A673 (cell line): ENCODE data around the gene TSPEAR. TPM values are rescaled to one million over a fixed set of nuclear protein-coding genes. Genes with fewer than 3 reads are reported as not detected.

Source experiments
- BruUV-seq: library from RNA; stranded (reverse); fragments of 400-500 nt; replicated peaks from 2 replicates; lab custom pipeline; 2021; lab: Mats Ljungman, UMichigan
- CTCF ChIA-PET: fragments of 300-600 bp; sonication (Branson Sonifier 250); formaldehyde crosslinking; loops from one replicate; lab custom pipeline; 2022; ENCODE audit warnings: antibody characterized with exemption; lab: Charles Lee
- POLR2A ChIA-PET: fragments of 300-600 bp; sonication (Branson Sonifier 250); formaldehyde crosslinking; loops from one replicate; lab custom pipeline; 2022; ENCODE audit warnings: antibody characterized with exemption; ENCODE audit not compliant: low non-redundant PET; lab: Charles Lee
- DNase-seq: peaks from one replicate; pipeline ENCODE4 v3.0.0-alpha.2; 2015; ENCODE audit warnings: low spot score
- H3K27ac ChIP-seq: fragments of 200-600 bp; sonication (generic); 2 replicates; pipeline ENCODE4 v1.5.1; 2016; ENCODE audit warnings: mixed run types, low read depth, mild to moderate bottlenecking, mixed read lengths, antibody characterized with exemption, low read length; ENCODE audit not compliant: poor library complexity, severe bottlenecking
- H3K27me3 ChIP-seq: fragments of 200-600 bp; sonication (generic); replicated peaks from 2 replicates; pipeline ENCODE4 v1.6.1; 2017; ENCODE audit warnings: mixed run types, low read depth, mild to moderate bottlenecking, mixed read lengths, antibody characterized with exemption, low read length; ENCODE audit not compliant: insufficient read depth, poor library complexity
- H3K36me3 ChIP-seq: fragments of 200-600 bp; sonication (generic); 2 replicates; pipeline ENCODE4 v1.6.1; 2016; ENCODE audit warnings: mixed run types, mild to moderate bottlenecking, mixed read lengths, antibody characterized with exemption, low read length; ENCODE audit not compliant: insufficient read depth, poor library complexity, severe bottlenecking
- H3K4me1 ChIP-seq: fragments of 200-600 bp; sonication (generic); 2 replicates; pipeline ENCODE4 v1.6.1; 2017; ENCODE audit warnings: mixed run types, mild to moderate bottlenecking, mixed read lengths, antibody characterized with exemption, low read length; ENCODE audit not compliant: insufficient read depth, poor library complexity, severe bottlenecking
- H3K4me3 ChIP-seq: fragments of 200-600 bp; sonication (generic); 2 replicates; pipeline ENCODE4 v1.5.1; 2016; ENCODE audit warnings: low read depth, mixed run types, mild to moderate bottlenecking, mixed read lengths, low read length; ENCODE audit not compliant: poor library complexity, severe bottlenecking
- H3K9me3 ChIP-seq: fragments of 200-600 bp; sonication (generic); 2 replicates; pipeline ENCODE4 v1.6.1; 2016; ENCODE audit warnings: mixed run types, low read depth, mild to moderate bottlenecking, mixed read lengths, antibody characterized with exemption, low read length; ENCODE audit not compliant: poor library complexity, severe bottlenecking
- EZH2 ChIP-seq: fragments of 200-600 bp; sonication (generic); IDR thresholded peaks from 2 replicates; pipeline ENCODE4 v1.6.1; 2017; ENCODE audit warnings: borderline replicate concordance, low read depth, mild to moderate bottlenecking, mixed read lengths, antibody characterized with exemption, low read length; ENCODE audit not compliant: poor library complexity, severe bottlenecking
- intact Hi-C: fragments of 100-400 bp; cut with micrococcal nuclease; formaldehyde crosslinking; loops from one replicate; pipeline ENCODE4 v1.10.0; 2022; ENCODE audit not compliant: unreplicated experiment
- total RNA-seq: library from RNA; stranded (reverse); gene quantifications from 2 replicates; pipeline ENCODE4 v1.2.3, GENCODE V29; 2021
- TF ChIP-seq, protein P1 (sequence below): fragments of 300-800, 200-600 bp; sonication (generic); conservative IDR thresholded peaks from 2 replicates; pipeline ENCODE4 v1.5.1; 2017; ENCODE audit warnings: low read depth, mild to moderate bottlenecking, antibody characterized with exemption, low read length, moderate library complexity, mixed read lengths

TSPEAR gene
- total RNA-seq, 1 experiment from 2014 or later: 8.3 TPM

DNA sequence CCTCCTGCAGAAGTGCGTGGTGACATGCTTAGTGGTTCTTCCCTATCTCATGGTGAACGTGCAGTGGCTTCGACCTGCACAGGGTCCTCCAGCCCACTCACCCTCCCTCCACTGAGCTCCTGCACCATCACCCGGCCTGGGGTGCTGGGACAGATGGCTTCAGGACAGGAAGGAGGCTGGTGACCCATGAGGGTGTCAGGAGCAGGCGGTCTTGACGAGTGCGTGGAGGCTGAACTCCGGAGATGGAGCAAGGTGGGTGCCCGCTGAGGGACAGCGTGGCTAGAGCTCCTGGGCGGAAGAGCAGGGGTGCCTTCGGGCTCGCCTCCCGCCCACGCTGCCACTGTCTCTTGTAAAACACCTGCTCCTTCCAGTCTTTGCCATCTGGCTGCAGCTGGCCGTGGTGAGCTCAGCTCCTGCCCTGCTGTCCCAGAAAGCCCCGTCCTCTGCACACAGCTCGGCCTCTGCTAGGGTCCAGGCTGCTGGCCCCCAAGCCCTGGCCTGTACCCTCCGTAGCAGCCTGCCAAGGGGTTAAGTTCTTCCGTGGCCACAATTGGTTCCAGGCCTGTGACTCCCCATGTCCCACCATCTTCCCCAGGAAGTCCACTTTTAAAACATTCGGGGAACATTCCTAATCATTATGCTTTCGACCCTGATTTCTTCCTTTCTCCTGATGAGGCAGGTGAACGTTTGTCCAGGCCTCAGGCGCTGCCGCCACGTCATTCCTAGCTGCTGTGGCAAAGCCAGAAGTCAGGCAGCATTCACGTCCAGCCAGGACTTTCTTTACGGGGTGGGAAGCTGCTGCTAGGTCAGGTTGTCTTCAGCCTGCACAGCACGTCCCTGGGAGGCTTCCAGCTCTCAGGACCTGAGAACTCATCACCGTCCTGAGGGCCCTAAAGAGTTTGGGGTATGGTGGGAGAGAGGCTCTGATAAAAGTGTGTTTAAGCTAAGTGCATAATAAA lies 179.5 kb downstream of the TSPEAR start:
- no peaks in the 10 kb centered on the region for H3K36me3 ChIP-seq
- no peak for TF ChIP-seq EZH2
- TF ChIP-seq, protein P1, sequence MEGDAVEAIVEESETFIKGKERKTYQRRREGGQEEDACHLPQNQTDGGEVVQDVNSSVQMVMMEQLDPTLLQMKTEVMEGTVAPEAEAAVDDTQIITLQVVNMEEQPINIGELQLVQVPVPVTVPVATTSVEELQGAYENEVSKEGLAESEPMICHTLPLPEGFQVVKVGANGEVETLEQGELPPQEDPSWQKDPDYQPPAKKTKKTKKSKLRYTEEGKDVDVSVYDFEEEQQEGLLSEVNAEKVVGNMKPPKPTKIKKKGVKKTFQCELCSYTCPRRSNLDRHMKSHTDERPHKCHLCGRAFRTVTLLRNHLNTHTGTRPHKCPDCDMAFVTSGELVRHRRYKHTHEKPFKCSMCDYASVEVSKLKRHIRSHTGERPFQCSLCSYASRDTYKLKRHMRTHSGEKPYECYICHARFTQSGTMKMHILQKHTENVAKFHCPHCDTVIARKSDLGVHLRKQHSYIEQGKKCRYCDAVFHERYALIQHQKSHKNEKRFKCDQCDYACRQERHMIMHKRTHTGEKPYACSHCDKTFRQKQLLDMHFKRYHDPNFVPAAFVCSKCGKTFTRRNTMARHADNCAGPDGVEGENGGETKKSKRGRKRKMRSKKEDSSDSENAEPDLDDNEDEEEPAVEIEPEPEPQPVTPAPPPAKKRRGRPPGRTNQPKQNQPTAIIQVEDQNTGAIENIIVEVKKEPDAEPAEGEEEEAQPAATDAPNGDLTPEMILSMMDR: no peak
- BruUV-seq: no TSS peak
- no peaks in the 10 kb centered on the region for H3K4me1 ChIP-seq
- CTCF ChIA-PET: no interaction called here
- DNase-seq: no peak
- intact Hi-C loops: no loop called here
- no peaks in the 10 kb centered on the region for H3K9me3 ChIP-seq
- no peak overlapping the region for H3K4me3 ChIP-seq
- POLR2A ChIA-PET: no interaction called here
- no peak overlapping the region for H3K27ac ChIP-seq
- no peaks in the 10 kb centered on the region for H3K27me3 ChIP-seq

DNA sequence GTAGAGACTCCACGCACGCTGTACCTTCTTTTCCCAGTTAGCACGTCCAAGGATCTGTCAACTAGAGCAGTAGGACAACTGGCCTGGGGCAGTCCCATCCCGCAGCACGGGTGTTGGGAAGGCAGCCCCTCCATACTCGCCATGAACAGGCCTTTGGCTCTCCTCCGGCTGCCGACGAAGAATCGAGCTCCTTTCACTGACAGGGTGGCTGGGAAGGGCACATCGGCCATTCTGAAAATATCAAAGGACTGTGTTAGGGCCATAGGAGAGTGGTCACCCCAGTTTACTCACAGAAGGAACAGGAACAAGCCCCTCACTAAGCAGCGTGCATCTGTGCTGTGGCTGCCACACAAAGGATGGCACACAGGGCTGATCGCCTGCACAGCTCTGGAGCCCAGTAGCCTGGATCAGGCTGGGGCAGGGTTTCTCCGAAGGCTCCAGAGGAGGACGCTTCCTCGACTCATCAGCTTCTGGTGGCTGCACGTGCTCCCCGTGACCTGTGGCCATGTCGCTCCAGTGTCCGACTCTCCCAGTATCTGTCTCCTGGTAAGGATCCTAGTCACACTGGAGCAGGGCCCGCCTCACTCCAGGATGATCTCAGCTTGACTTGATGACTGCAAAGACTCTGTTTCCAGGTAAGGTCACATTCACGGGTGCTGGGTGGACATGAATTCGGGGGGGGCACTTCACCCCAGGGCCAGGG lies 180.3 kb downstream of the TSPEAR start:
- no peak overlapping the region for H3K27ac ChIP-seq
- no peak for TF ChIP-seq EZH2
- TF ChIP-seq, protein P1: no peak
- no peak for DNase-seq
- POLR2A ChIA-PET: no interaction called here
- H3K27me3 ChIP-seq: no peaks in the 10 kb centered on the region
- CTCF ChIA-PET: no interaction called here
- BruUV-seq: no TSS peak
- no peaks in the 10 kb centered on the region for H3K4me1 ChIP-seq
- intact Hi-C loops: no loop called here
- H3K4me3 ChIP-seq: no peak overlapping the region
- no peaks in the 10 kb centered on the region for H3K36me3 ChIP-seq
- no peaks in the 10 kb centered on the region for H3K9me3 ChIP-seq

DNA sequence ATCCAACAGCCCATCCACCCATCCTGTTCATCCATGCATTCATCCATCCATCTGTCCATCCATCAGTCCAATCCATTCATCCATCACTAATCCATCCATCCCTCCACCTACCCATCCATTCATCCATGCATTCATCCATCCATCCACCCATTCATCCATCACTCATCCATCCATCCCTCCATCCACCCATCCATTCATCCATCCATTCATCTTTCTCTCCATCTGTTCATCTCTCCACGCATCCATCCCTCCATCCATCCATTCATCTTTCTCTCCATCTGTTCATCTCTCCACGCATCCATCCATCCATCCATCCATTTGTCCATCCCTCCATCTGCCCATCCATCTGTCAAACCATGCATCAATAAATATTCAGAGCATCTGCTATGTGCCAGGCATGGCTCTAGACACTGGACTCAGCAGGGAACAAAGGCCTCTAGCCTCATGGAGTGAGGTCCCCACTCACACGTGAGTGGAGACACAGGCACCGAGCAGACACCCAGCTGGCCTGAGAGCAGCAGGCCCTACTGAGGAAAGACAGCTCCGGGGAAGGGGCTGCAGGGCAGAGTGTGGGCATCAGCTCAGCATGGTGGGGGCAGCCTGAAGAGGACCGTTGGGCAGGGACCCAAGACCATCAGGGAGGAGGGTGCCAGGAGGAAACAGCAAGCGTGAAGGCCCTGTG lies 181.0 kb downstream of the TSPEAR start:
- CTCF ChIA-PET: no interaction called here
- Histone ChIP-seq H3K27me3 (no peaks in the 10 kb centered on the region), H3K27ac (no peak overlapping the region), H3K4me1 (no peaks in the 10 kb centered on the region), H3K36me3 (no peaks in the 10 kb centered on the region), H3K9me3 (no peaks in the 10 kb centered on the region), H3K4me3 (no peak overlapping the region)
- intact Hi-C loops: no loop called here
- POLR2A ChIA-PET: no interaction called here
- BruUV-seq: no TSS peak
- DNase-seq: no peak
- TF ChIP-seq EZH2: no peak
- TF ChIP-seq, protein P1: no peak
